ENCODE results near the gene GDA. TPM values are rescaled to one million over a fixed set of nuclear protein-coding genes. Genes with fewer than 3 reads are reported as not detected.

The GDA gene
- total and polyA plus RNA-seq, 2 of the 4 experiments (the other 2 are of a cell fraction), result not detected

DNA sequence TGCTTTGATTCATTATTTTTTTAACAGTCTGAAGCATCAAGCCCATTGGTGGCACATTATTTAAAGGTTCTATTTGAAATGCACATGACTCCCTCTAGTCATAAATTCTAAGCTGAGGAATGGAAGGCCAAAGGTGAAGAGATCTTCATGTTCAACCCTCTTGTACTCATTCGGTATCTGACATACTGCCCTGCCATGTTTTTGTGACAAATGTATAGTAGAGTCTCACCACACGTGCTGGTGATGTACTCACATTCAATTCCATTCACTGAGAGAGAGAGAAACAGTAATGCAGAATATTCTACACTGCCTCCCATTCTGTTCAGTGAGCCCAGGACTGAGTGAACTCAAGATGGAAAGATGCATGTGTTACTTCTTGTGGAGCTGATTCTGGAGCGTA is 98.3 kb downstream of the GDA start:
- H2AK9ac ChIP-seq (replicated peaks; ENCODE audit: low read depth, low read length, poor library complexity), result no peak overlapping the region
- H3K9me3 ChIP-seq (ENCODE audit: control insufficient read depth, insufficient read depth, low read length), result no peaks in the 10 kb centered on the region
- TF ChIP-seq, protein P1, sequence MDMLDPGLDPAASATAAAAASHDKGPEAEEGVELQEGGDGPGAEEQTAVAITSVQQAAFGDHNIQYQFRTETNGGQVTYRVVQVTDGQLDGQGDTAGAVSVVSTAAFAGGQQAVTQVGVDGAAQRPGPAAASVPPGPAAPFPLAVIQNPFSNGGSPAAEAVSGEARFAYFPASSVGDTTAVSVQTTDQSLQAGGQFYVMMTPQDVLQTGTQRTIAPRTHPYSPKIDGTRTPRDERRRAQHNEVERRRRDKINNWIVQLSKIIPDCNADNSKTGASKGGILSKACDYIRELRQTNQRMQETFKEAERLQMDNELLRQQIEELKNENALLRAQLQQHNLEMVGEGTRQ (IDR thresholded peaks at IDR 0.05; ENCODE audit: low read depth, low read length), result no peak
- no peak for TF ChIP-seq CEBPB (IDR thresholded peaks at IDR 0.05; ENCODE audit: low read depth, low read length)
- no peak for TF ChIP-seq RFX5 (IDR thresholded peaks at IDR 0.05; ENCODE audit: low read depth, low read length)
- no peak for TF ChIP-seq BHLHE40 (IDR thresholded peaks at IDR 0.05; ENCODE audit: low read depth, low read length)
- no peak overlapping the region for H2BK120ac ChIP-seq (ENCODE audit: low read depth, low read length)
- no peak overlapping the region for H2BK5ac ChIP-seq (ENCODE audit: low read depth, low read length, poor library complexity, severe bottlenecking)
- ChIA-PET POLR2A (ENCODE audit: unreplicated experiment) (no interaction called here), CTCF (interaction anchor here (0.6 kb wide), 1 partner anchor 25 kb away, joined by 3 read pairs; no protein-coding TSS in a partner anchor)
- no peak overlapping the region for H3K4me3 ChIP-seq (ENCODE audit: insufficient read depth, low read depth, low read length)
- H4K91ac ChIP-seq (ENCODE audit: insufficient read depth, low read depth, low read length), result no peak overlapping the region
- no peak for ATAC-seq (ENCODE audit: low read depth)
- H3K18ac ChIP-seq (ENCODE audit: low read depth, low read length), result no peak overlapping the region
- no peak overlapping the region for H4K5ac ChIP-seq (ENCODE audit: low read depth, low read length)
- no peaks in the 10 kb centered on the region for H4K20me1 ChIP-seq (ENCODE audit: insufficient read depth, low read length)
- H2BK20ac ChIP-seq (ENCODE audit: low read depth, low read length), result no peak overlapping the region
- dilution Hi-C loops (cut with HindIII; ENCODE audit: low sequenced_read_pairs, unreplicated experiment) (no loop called here), in situ Hi-C loops (cut with MboI; ENCODE audit: low sequenced_read_pairs) (no loop called here), intact Hi-C loops (cut with micrococcal nuclease) (no loop called here)
- no peaks in the 10 kb centered on the region for H3K9me1 ChIP-seq (ENCODE audit: insufficient read depth, low read length)
- no peak overlapping the region for H2AFZ ChIP-seq (replicated peaks; ENCODE audit: low read length, poor library complexity)
- BruUV-seq (replicated peaks), result no TSS peak
- no peak for DNase-seq
- no peaks in the 10 kb centered on the region for H3K4me1 ChIP-seq (ENCODE audit: control insufficient read depth, insufficient read depth, low read length)
- no peaks in the 10 kb centered on the region for H3K36me3 ChIP-seq (ENCODE audit: control insufficient read depth, insufficient read depth, low read length)
- no peaks in the 10 kb centered on the region for H3K79me1 ChIP-seq (ENCODE audit: low read depth in 1 of 2, low read length in 2 of 2)
- no peak overlapping the region for H3K23ac ChIP-seq (ENCODE audit: low read depth, low read length)
- no peak overlapping the region for H3K9ac ChIP-seq (ENCODE audit: low read depth, low read length)
- no peak overlapping the region for H3K4me2 ChIP-seq (ENCODE audit: low read depth, low read length)
- no peak overlapping the region for H3K4ac ChIP-seq (ENCODE audit: low read depth, low read length)
- H3K14ac ChIP-seq (replicated peaks; ENCODE audit: low read depth, low read length), result no peak overlapping the region
- no peak overlapping the region for H3K56ac ChIP-seq (ENCODE audit: extremely low read depth, insufficient read depth, low read length)
- no peak overlapping the region for H3K27ac ChIP-seq (ENCODE audit: insufficient read depth, low read length)
- H2BK15ac ChIP-seq (ENCODE audit: low read depth, low read length), result no peak overlapping the region
- no peaks in the 10 kb centered on the region; the same call in 1 of the 2 replicates for H3K27me3 ChIP-seq (ENCODE audit: control insufficient read depth, insufficient read depth, low read length)
- no peak overlapping the region for H2AK5ac ChIP-seq (ENCODE audit: low read depth, low read length)
- WGBS, 2 experiments (ENCODE audit: extremely low coverage in 2 of 2, insufficient read length in 1 of 2), result no CpG with 5 or more reads among the region's 3 CpGs
- no peak overlapping the region for H4K8ac ChIP-seq (ENCODE audit: low read depth in 2 of 2, low read length in 2 of 2)
